GM21528 (cell line): ENCODE measurements around the gene REC8.

Experiments used
- ATAC-seq: cut with Tn5 transposase; IDR thresholded peaks from one replicate; pipeline ENCODE4 v1.9.1; 2021; ENCODE audit warnings: mild to moderate bottlenecking, moderate library complexity; ENCODE audit not compliant: unreplicated experiment, low FRiP score

REC8 gene

DNA sequence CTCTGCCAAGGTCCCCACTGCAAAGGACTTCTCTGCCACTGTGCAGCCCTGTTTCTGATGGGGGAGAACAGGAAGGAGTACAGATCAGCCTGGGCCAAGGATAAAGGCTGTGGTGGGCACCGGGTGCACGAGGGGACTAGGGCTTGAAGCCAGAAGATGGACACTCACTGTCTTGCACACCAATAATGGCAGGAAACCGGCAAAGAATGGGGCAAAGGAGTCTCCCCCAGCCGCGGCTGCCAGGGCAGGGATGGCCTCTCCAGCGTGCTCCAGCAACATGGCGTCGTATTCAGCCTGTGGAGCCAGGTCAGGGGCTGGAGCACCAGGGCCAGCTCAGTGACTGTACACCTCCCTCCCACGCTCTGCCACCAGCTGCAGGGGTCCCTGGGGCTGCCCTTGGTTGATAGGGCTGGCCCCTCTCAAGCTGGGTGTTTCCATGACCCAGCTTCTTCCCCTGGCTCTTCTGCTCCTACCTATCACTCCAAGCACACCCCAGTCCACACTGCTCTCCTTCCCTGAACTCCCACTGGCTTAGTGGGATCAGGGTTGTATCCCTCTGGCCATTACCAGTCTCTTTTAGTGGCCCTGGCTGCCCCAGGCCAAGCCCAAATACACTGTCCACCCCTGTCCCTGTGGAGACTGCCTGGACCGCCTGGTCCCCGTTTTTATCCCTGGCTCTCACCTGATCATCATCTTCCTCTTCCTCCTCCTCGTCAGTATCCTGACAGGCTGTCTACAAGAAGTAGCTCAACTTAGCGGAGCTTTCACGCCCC is 10.4 kb downstream of the REC8 start:
- no peak for ATAC-seq

DNA sequence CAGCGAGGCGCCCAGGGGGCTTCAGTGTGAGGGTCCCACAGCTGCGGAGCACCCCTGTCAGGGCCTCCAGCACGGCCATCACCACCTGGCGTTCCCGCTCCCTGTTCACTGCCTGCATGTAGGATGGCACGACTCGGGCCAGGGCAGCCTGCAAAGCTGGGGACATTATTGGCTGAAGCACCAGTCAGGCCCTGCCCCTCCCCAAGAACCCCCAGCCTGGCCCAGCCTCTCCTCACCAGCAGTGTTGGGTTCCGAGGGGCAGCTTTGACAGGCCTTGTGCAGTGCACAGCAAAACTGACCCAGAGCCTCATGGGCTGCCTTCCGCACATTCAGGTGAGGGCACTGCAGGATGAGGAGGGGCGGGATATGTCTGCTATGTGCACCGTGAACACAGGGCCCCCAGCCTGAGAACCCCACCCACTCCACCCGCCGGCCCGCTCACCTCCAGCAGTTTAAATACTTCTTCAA is 11.2 kb downstream of the REC8 start:
- no peak for ATAC-seq

DNA sequence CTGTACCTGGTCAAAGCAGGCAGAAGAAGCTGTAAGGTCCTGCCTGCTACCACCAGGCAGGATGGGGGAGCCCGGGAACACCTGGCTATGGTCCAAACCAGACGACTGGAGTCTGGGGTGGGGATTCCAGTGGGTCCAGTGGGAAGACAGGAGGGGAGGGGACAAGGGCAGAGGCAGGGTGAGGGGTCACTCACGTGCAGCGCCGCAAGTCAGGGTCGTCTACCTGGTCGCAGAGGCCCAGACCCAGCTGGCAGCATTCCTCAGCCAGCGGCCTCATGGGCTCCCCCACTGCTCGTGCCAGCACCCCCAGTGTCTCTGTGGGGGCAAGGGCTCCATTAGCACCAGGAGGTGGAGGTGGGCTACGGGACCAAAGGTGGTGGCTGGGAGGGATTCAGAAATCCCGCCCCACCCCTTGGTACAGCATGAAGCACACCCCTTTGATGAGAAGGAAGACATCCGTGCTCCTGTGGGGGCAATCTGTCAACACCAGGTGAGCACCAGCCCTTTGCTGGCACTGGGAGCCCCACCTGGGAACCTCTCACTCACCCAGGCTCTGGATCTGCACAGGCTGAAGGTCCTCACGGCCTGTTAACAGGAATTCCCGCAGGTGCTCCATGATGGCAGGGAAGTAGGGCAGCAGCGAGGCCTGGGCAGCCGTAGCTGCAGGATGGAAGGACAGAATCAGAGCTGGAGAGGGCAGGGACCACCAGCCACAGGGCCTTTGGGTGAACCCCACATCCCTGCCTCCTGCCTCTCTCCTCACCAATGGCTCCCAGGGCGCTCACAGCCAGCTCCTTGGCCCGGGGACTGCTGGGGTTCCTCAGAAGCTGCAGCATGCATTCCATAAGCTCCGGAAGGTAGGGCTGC is 12.5 kb downstream of the REC8 start:
- ATAC-seq, result no peak

DNA sequence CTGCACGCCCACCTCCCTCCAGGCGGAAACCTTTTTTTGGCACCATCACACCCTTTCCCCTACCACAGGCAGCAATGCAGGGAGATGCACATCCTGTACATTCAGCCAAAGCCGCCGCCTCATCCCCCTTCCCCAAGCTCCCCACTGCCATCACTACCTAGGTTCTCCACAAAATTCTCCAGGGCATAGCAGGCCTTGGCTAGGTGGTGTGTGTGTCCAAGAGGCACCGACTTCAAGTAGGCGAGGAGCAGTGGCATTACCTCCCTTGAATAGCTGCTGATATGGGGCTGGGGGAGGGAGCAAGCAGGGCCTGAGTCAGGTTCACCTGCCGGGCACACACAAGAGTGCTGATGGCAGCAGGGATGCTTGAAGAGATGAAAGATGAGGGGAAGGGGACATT is 13.1 kb downstream of the REC8 start:
- ATAC-seq, result no peak

DNA sequence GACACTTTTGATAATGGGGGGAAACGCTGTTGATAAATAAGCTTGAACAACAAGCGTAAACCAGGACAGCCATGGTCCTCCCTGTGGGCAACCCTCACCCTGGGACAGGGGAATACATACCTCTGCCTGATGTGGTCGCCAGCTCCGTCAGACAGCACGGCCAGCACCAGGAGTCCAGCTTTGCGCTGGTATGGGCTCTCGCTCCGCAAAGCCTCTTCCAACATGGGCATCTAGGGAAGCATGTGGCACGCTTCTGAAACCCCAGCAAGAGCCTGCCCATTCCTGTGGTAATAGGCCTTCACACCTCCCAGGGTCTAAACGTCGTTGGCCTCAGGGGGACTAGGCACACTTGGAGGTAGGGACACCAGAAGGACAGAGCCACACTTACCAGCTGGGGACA is 13.9 kb downstream of the REC8 start:
- ATAC-seq, result no peak

DNA sequence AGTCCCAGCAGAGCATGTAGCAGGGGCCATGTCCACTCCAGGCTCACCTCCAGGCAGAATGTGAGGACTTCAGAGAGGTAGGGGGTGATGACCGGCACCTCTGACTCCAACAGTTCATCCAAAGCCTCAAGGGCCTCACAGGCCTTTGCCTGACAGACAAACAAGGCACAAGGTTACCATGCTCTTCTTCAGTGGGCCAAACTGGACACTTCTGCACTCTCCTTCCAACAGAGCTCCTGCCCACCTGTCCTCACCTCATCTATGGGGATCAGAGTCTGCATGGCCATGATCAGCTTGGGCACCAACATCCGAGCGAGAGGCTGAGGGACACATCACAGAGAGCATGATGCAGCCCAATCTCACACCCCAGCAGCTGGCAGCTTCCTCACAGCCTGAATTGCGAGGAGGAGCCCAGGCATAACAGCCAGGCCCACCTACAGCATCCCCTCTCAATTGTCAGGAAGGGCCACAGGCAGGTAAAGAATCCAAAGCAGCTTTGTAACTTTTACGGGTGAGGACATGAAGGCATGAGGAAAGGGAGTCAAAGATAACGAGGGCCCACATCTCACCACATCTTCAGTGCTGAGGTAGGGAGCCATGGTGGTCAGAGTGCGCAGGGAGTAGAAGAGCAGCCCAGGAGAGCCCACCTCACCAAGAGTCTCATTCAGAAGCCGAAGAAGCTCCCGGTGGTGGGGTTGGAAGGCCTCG is 15.1 kb downstream of the REC8 start:
- ATAC-seq, result no peak

DNA sequence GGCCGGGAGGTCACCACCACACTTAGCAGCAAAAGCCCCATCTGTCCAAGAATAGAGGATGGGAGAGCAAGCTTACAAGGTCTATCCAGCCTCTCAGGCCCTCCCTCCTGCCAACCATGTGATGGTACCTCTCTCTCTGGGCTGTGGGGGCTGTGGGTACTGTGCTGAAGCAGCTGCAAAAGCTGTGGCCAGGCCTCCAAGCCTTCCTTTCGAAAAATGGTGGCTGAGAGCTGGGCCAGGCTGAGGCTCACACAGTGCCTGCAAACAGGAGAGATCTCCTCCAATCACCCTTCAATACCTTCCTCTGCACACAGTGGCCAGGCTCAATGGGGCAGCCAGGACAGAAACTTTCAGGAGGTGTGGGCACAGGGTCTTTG is 15.6 kb downstream of the REC8 start:
- no peak for ATAC-seq

DNA sequence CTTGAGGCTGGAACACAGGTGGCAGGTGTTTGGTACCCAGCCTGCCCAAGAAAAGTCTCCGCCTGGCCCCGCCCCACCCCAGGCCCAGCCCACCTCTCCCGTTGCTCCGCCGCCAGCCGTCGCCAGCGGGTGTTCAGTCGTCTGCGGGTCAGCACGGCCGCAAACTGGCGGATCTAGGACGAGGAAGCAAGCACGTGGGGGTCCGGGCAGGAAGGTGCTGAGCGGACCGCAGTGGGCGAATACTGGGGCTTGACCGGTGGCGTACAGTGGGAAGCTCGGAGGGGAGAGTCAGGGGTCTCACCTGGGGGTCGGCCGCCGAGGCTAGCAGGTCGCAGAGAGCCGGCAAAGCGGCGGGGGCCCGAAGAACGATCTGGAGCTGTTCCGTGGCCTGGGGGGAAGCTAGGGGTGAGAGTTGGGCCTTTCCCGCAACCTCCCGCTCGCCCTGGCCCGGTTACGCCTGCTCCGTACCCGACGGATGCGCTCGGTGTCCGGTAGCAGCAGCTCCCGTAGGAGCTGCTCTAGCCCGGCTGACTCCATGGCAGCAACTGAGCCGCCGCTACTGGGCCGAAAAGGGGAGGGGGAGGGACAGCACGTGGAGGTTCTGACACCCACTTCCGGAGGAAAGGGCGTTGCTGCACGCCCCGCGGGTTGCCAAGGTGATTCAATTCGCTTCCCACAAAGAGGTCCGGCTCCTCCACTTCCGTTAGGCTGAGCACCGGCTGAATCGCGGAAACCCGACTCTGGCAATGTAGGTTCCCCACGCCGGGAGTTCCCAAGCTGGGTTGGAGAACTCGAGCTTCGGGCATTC is 16.6 kb downstream of the REC8 start, which contains the start of gene IPO4:
TSS of gene IPO4 (minus strand) at position 566 of the 808 bp plus-strand sequence. CDS start at position 537, 29 bp downstream.
- peak; percentile 80 for ATAC-seq

DNA sequence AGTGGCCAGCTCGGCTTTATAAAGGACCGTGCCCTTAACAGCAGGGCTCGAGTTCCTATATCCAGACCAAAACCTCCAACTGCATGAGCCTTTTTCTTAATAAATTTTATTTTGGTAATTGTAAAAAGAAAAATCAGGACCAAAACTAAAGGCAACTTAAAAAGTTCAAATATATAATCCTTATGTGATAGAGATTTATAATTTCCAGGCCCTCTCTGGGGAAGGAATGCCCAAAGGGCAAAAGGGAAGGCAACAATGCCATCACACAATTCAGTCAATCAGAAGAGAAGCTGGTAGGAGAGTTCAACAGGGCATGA is 17.1 kb downstream of the REC8 start:
- no peak for ATAC-seq

DNA sequence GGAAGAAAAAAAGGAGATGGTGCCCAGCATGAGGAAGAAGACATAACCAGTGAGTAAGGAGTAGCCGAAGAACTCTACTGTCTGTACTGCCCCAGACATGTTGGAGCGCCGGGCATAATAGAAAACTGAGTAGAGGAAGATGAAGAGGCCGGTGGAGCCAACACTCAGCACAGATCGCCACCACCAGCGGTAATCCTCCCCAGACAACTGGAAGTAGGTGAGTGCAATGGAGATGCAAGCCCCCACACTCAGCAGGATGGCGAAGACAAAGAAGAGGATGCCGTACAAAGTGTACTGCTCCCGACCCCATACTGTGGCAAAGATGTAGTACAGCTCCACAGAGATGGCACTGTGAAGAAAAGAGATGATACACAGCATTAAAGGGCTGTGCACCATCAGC is 17.6 kb downstream of the REC8 start:
- no peak for ATAC-seq

DNA sequence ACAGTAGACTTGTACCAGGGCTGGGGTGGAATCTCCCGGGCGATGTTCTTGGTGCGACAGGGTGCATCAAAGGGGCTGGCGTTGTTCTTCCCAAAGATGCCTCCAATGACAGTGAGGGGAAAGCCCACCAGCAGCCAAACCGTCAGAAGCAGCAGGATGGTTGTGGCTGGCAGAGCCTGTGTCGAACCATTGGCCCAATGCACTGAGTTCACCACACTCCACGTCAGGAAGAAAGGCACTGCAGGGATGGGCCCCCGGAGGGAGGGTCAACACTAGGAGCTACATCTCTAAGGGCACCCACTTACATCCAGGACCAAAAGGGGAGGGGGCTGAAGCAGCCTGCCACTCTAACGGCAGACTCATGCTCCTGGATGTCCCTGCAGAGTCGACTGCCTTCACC is 18.5 kb downstream of the REC8 start:
- no peak for ATAC-seq

DNA sequence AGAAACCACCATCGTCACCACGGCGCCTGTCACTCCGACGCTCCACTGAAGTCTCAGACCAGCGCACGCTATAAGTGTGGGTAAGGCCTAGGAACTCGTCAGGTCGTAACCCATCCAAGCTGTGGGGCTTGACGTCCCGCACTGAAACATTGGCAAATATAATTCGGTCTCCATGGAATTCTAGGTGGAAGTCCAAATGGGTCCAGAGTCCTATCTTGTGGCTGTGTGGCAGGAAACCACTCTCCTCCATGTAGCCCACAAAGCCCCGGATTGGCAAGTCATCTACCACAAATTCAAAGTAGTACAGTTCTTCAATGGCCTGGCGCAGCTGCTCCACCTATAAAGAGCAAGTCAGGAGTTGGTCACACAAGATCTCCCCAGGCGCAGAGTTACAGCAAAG is 21.1 kb downstream of the REC8 start:
- ATAC-seq, result no peak

DNA sequence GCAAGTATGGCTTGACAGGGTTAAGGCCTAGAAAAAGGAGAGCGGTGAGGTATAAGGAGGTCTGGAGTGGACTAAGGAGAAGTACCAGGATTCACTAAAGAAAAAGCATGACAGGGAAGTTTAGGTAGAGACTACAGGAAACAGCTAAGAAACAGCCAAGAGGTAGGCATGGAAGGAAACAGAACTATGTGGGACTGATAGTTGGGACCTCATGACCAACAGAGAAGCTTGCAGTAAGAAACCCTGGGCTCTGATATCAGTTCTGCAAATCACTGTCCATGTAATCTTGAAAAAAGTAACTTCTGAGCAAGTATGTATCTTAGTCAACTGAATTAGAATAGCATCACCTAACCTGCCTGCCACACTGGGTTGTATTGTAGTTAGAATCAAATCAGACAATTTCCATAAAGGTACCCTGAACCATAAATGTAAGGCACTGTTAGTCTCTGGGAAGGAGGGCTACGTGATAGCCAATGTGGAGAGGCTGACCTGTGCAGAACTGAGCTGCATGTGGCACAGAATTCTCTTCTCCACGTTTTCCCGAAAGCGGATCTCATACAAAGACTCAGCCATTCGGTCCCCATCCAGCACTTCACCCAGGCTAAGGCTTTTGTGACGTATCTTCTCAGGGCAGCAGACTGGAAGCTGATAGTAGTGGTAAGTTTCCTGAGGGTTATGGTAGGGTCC is 22.4 kb downstream of the REC8 start:
- ATAC-seq, result no peak

DNA sequence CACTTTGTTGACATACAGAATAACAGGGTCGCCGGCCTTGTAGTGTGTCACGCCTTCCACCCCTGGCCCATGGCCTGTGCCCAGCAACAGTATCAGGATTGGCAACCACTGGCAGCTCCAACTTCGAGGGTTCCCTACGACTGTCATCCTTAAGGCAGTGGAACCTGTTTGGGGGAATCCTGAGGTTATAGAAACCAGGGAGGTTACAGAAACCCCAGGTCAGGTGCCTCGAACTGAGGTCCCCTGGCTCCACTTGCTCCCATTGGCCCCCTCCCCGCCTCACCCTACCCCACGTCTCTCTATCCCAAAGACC is 22.9 kb downstream of the REC8 start:
- ATAC-seq, result no peak

DNA sequence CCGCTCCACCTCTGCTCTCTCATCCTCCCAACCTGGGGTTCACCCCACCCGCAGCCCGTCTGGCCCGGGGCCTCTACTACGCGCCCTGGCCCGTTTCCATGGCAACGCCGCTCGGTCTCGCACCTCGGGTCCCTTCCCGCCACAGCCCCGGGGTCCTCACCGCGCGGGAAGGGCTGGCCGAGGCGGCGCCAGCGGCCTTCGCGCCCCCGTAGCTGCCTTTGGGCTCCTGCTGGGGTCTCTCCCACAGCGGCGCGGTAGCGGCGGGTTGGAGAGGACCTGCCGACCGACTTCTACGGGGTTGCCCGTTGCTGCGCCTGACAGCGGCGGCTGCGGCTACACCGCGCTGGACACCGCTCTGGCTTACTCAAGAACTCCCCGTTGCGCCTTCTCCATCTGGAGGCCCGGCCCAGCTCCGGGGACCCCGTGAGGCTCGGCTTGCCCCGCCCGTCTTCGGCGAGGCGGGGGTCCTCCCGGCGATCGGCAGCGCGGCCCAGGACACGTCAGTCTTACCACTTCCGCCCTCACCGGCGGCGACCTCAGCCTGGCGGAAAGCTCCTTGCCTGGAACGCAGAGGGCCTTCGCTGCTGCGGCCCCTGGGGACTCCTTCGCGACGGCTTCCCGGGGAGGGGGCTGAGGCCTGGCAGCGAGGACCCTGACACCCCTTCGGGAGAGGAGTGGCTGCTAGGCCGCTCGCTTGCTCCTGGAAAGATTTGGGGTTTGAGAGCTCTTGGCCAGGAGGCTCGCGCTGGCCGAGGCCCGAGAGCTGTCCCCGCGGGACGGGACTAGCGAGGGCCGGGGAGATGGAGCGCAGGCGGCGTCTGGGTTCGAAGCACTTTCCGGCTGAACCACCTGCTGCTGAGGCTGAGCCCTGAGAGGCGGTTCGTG is 23.5 kb downstream of the REC8 start, which contains the start of gene TM9SF1:
TSS of gene TM9SF1 (minus strand) at position 256 of the 885 bp plus-strand sequence. CDS start 422 bp downstream, outside the sequence.
- ATAC-seq, result peak; percentile 80

DNA sequence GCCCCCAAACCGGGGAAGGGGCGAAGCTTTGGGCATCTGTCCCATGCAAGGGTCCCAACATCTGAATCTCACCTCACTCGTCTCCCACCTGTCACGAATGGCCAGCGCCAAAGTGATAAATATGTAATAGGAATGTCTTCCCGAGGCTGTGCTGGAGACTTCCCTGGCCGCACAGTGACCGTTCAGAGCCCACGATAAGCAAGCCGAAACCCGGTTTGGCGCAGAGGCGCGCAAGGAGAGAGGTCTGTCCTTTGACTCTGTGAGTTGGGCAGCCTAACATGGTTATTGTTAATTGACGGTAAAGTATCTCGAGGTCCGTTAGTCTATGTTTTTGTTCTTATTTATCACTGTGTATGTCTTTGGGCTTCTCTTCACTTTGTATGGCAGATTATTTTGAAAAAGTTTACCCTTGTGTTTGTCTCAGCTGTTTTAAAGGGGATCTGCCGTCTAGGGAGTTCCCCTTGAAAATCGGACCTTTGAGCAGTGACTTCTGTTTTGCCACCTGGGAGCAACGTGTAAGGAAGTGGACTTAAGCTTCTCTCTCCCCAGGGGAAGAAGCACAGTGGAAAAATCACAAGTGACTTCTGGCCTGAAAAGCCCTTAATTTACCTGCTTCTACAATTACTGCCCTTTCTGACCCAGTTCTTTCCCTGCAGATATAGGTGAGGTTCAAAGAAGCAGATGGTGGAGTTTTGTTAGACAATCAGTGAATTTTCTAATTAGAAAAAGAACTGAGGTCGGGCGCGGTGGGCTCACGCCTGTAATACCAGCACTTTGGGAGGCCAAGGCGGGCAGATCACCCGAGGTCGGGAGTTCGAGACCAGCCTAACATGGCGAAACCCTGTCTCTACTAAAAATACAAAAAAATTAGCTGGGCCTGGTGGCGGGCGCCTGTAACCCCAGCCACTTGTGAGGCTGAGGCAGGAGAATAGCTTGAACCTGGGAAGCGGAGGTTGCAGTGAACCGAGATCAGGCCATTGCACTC is 24.5 kb downstream of the REC8 start:
- ATAC-seq, result peak; percentile 35

DNA sequence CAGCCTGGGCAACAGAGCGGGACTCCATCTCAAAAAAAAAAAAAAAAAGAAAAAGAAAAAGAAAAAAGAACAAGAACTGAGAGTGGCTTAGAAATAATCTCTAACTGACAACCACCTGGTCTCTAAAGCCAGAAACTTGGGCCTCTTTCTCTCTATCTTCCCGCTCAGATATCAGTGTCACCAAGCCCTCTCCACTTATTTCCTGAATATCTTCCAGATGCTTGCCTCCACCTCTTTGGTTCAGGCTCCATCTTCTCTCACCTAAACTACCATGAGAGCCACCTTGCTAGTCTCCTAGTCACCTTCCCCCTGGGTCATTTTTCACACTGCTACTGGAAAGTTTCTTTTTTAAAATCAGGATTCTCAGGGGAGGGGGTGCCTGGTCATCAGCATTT is 25.2 kb downstream of the REC8 start:
- no peak for ATAC-seq
